Chondrocyte (in vitro differentiated cells): Measurements from ENCODE around the gene TNRC6A. TPM values are rescaled to one million over a fixed set of nuclear protein-coding genes. Genes with fewer than 3 reads are reported as not detected.
"Not testable (repeated sequence)": the region's sequence is repeated elsewhere in the genome, so short reads cannot be mapped to it uniquely, and the experiment has no call there.

Source experiments
- DNase-seq: peaks from one replicate; pipeline ENCODE4 v3.0.0; 2021; ENCODE audit warnings: mixed read lengths, low spot score
- H3K27ac Mint-ChIP-seq: one replicate; pipeline ENCODE4 v1.8.0; 2021; ENCODE audit warnings: mild to moderate bottlenecking, moderate library complexity, mixed read lengths; ENCODE audit not compliant: unreplicated experiment
- H3K27me3 Mint-ChIP-seq: 2 replicates; pipeline ENCODE4 v1.8.0; 2021; ENCODE audit warnings: low read depth, mixed read lengths
- H3K36me3 Mint-ChIP-seq: 2 replicates; pipeline ENCODE4 v1.8.0; 2021; ENCODE audit warnings: low read depth, mixed read lengths
- H3K4me1 Mint-ChIP-seq: 2 replicates; pipeline ENCODE4 v1.8.0; 2021; ENCODE audit warnings: low read depth, mild to moderate bottlenecking, mixed read lengths
- H3K4me3 Mint-ChIP-seq: one replicate; pipeline ENCODE4 v1.8.0; 2021; ENCODE audit warnings: mild to moderate bottlenecking, moderate library complexity, mixed read lengths; ENCODE audit not compliant: unreplicated experiment
- H3K9me3 Mint-ChIP-seq: 2 replicates; pipeline ENCODE4 v1.8.0; 2021; ENCODE audit warnings: low read depth, mixed read lengths
- CTCF ChIP-seq: fragments of 200-600 bp; sonication (generic); IDR thresholded peaks from 2 replicates; pipeline ENCODE4 v1.5.0; 2021; ENCODE audit warnings: antibody characterized with exemption, mild to moderate bottlenecking, moderate library complexity
- total RNA-seq: library from RNA; stranded (reverse); gene quantifications from 3 replicates; pipeline ENCODE4 v1.2.1, GENCODE V29; 2021

The TNRC6A gene
- total RNA-seq, 1 donor from 2014 or later, result 42.8 TPM

- H3K4me1 Mint-ChIP-seq, result peaks cover 60% of the 10 kb centered on the region
Observed at GRCh38 chr16:24749310-24749709, 19.9 kb downstream of the TNRC6A start.

GRCh38 chr16:24749872-24750271 lies 20.4 kb downstream of the TNRC6A start:
- Mint-ChIP-seq H3K4me1 (peaks cover 61% of the 10 kb centered on the region), H3K27ac (peak overlapping the region; percentile 57)
- H3K4me3 Mint-ChIP-seq, H3K36me3 Mint-ChIP-seq, H3K27me3 Mint-ChIP-seq, DNase-seq, H3K9me3 Mint-ChIP-seq: not testable (repeated sequence)

More at GRCh38 chr16:24749310-24749709, 19.9 kb downstream of the TNRC6A start:
- Mint-ChIP-seq H3K9me3 (no peaks in the 10 kb centered on the region), H3K4me3 (no peak overlapping the region), H3K27me3 (no peaks in the 10 kb centered on the region), H3K36me3 (peaks cover 3% of the 10 kb centered on the region), H3K27ac (peak overlapping the region; percentile 86)
- DNase-seq, result no peak
- TF ChIP-seq CTCF, result no peak

- Mint-ChIP-seq H3K4me1 (peaks cover 37% of the 10 kb centered on the region), H3K9me3 (no peaks in the 10 kb centered on the region), H3K27ac (no peak overlapping the region), H3K36me3 (no peaks in the 10 kb centered on the region), H3K4me3 (no peak overlapping the region), H3K27me3 (no peaks in the 10 kb centered on the region)
- no peak for DNase-seq
- no peak for TF ChIP-seq CTCF
Observed at GRCh38 chr16:24753000-24753399, 23.5 kb downstream of the TNRC6A start.

GRCh38 chr16:24753437-24753836 lies 24.0 kb downstream of the TNRC6A start:
- Mint-ChIP-seq H3K9me3 (no peaks in the 10 kb centered on the region), H3K27me3 (no peaks in the 10 kb centered on the region), H3K4me3 (no peak overlapping the region), H3K4me1 (peaks cover 32% of the 10 kb centered on the region), H3K27ac (no peak overlapping the region), H3K36me3 (no peaks in the 10 kb centered on the region)
- no peak for TF ChIP-seq CTCF
- DNase-seq, result no peak

- Mint-ChIP-seq H3K4me1 (peaks cover 22% of the 10 kb centered on the region), H3K9me3 (no peaks in the 10 kb centered on the region), H3K4me3 (no peak overlapping the region), H3K27ac (no peak overlapping the region), H3K36me3 (no peaks in the 10 kb centered on the region), H3K27me3 (no peaks in the 10 kb centered on the region)
- no peak for DNase-seq
- no peak for TF ChIP-seq CTCF
Observed at GRCh38 chr16:24754543-24754942, 25.1 kb downstream of the TNRC6A start.

- TF ChIP-seq CTCF, result no peak
- no peaks in the 10 kb centered on the region for H3K27me3 Mint-ChIP-seq
- H3K27ac Mint-ChIP-seq, result peak overlapping the region; percentile 1
- no peaks in the 10 kb centered on the region for H3K9me3 Mint-ChIP-seq
- no peak overlapping the region for H3K4me3 Mint-ChIP-seq
- DNase-seq, result no peak
- H3K36me3 Mint-ChIP-seq, result no peaks in the 10 kb centered on the region
- peaks cover 21% of the 10 kb centered on the region for H3K4me1 Mint-ChIP-seq
Observed at GRCh38 chr16:24755201-24755874, 25.9 kb downstream of the TNRC6A start.
